ENCODE results near the gene CNOT2.

Gene CNOT2

DNA sequence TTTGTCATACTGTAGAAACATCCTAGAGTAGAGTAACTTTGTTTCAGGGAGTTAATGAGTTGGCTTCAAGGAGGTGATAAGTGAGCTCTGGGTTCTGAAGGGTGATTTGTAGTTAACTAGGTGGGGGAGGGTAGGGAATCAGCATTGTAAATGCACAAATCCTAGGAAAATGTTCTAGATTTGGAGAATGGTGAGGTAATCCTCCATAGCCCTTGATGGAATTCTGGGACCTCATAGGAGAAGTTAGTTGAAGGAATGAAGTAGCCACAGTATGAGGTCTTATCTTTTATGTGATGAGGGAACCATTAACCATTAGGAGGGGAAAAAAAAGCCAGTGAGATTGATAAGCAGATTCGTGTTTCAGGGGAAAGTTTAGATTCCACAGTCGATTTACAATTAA lies 8.0 kb downstream of the CNOT2 start:
- H3K27ac ChIP-seq: no peak overlapping the region
- no peak for TF ChIP-seq ZFX (IDR thresholded peaks at IDR 0.05; ENCODE audit: borderline replicate concordance)
- TF ChIP-seq, protein P1, sequence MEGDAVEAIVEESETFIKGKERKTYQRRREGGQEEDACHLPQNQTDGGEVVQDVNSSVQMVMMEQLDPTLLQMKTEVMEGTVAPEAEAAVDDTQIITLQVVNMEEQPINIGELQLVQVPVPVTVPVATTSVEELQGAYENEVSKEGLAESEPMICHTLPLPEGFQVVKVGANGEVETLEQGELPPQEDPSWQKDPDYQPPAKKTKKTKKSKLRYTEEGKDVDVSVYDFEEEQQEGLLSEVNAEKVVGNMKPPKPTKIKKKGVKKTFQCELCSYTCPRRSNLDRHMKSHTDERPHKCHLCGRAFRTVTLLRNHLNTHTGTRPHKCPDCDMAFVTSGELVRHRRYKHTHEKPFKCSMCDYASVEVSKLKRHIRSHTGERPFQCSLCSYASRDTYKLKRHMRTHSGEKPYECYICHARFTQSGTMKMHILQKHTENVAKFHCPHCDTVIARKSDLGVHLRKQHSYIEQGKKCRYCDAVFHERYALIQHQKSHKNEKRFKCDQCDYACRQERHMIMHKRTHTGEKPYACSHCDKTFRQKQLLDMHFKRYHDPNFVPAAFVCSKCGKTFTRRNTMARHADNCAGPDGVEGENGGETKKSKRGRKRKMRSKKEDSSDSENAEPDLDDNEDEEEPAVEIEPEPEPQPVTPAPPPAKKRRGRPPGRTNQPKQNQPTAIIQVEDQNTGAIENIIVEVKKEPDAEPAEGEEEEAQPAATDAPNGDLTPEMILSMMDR (IDR thresholded peaks at IDR 0.05): no peak

DNA sequence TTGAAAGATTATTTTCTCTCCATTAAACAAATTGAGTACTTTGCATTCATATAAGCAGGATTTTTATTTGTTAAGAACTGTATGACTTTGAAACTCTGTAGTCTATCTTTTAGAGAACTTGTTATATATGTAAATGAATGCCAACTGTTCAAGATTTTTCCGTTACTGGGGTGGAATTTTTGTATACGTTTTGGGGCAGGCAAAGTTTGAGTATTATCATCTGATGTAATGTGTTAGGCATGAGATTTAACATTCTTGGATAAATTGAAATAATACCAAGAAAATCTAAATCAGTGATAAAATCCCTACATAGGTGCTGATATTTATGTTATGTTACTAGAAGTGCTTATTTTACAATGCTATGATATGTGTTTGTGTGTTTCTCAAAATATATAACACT lies 8.4 kb downstream of the CNOT2 start:
- H3K27ac ChIP-seq: no peak overlapping the region
- TF ChIP-seq ZFX (IDR thresholded peaks at IDR 0.05; ENCODE audit: borderline replicate concordance): no peak
- TF ChIP-seq, protein P1 (IDR thresholded peaks at IDR 0.05): no peak

DNA sequence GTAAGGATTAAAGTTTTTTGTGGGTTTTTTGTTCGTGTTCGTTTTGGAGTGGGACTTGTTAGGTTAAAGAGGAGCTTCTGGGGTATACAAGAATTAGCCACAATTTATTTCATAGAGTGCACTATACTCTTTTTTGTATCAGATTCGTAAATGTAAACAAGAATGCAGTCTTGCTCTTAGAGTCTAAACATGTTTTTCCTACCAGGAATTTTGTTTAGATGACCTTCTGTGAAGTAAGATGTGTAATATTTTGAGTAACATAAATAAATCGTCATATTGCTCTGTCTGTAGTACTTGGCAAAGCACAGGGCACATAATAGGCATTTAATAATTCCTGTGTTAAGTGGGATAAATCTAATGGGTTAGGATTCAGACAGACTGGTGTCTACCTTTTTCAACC lies 9.6 kb downstream of the CNOT2 start:
- TF ChIP-seq, protein P1 (IDR thresholded peaks at IDR 0.05): no peak
- no peak overlapping the region for H3K27ac ChIP-seq

DNA sequence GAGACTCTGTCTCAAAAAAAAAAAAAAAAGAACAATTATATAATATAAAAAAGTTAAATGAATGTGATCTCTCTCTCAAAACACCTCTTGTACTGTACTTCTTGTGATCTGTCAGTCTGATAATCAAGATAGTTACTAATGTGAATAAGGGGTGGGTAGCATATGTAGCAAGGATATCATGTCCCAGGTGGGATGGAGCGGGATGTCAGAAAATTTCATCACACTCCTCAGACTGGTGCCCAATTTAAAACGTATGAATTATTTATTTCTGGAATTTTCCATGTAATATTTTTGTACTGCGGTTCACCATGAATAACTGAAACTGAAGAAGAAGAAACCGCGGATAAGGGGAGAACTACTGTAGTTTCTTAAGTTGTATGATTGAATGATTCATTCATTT lies 11.0 kb downstream of the CNOT2 start:
- H3K27ac ChIP-seq: no peak overlapping the region

GRCh38 chr12:70254846-70255245 lies 11.6 kb downstream of the CNOT2 start:
- no peak overlapping the region for H3K27ac ChIP-seq
- TF ChIP-seq, protein P1 (IDR thresholded peaks at IDR 0.05): no peak
- TF ChIP-seq ZFX (IDR thresholded peaks at IDR 0.05; ENCODE audit: borderline replicate concordance): no peak

More for the DNA sequence above, 11.0 kb downstream of the CNOT2 start:
- TF ChIP-seq, protein P1 (IDR thresholded peaks at IDR 0.05): no peak
- TF ChIP-seq ZFX (IDR thresholded peaks at IDR 0.05; ENCODE audit: borderline replicate concordance): no peak

DNA sequence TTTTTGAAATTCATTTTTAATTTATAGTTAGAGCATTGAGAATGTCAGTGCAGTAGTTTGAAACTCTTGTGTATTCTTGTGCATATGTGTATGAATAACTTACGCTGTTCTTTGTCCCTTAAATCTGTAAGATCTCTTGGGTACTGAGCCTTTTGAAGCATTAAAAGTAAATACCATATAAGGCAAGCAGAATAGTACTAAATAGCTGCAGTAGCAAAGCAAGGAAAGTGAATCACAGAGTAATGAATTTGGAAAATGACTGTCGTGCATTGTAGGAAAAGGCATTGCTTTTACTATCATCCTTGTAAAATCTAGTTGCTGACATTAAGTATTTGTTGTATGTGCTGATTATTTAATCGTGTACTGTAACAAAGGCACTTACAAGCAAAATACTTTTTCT lies 12.1 kb downstream of the CNOT2 start:
- no peak overlapping the region for H3K27ac ChIP-seq
- TF ChIP-seq, protein P1 (IDR thresholded peaks at IDR 0.05): no peak
- TF ChIP-seq ZFX (IDR thresholded peaks at IDR 0.05; ENCODE audit: borderline replicate concordance): no peak

- H3K27ac ChIP-seq: no peak overlapping the region; the same call in 1 of the 2 replicates
These were observed 15.6 kb downstream of the CNOT2 start for GRCh38 chr12:70258605-70259403.

More at GRCh38 chr12:70258605-70259403, 15.6 kb downstream of the CNOT2 start:
- TF ChIP-seq, protein P1 (IDR thresholded peaks at IDR 0.05): no peak
- no peak for TF ChIP-seq ZFX (IDR thresholded peaks at IDR 0.05; ENCODE audit: borderline replicate concordance)
